Measurements from ENCODE around the gene MRPL50. TPM values are rescaled to one million over a fixed set of nuclear protein-coding genes. Genes with fewer than 3 reads are reported as not detected.
"Not testable (repeated sequence)": the region's sequence is repeated elsewhere in the genome, so short reads cannot be mapped to it uniquely, and the experiment has no call there.

MRPL50 gene
- total RNA-seq, 2 donors from 2014 or later = 9.5 to 16.3 TPM

DNA sequence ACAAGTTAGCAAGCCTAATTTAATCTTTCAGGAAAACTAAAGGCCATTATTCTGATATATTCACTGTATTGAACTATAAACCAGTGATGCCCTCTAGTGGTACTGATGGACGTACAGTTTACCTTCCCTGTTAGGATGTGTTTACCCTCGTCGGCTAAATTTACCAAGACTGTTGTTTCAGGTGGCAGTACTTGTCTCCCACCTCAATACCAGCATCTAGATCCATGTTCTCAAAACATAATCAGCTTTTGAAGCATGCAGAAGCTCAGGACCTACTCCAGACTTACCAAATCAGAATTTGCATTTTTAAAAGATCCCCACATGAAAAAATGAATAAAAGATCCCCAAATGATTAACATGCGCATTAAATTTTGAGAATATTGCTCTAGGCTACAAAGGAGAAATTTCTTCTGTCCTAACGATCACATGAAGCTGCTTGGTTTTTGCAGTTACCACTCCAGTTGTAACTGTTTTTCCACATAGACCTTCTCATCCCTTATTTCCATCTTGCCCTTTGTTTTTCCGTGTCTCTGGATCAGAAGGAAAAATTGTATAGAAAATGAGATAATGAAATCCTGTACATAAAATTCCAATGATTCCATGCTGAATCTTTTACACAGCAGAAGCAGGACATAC is 10.4 kb downstream of the MRPL50 start:
- Histone ChIP-seq H3K27ac (no peak overlapping the region), H3K9me3 (peaks cover 12% of the 10 kb centered on the region), H3K36me3 (peaks cover 6% of the 10 kb centered on the region), H3K27me3 (replicated peaks; ENCODE audit: insufficient read depth) (no peaks in the 10 kb centered on the region), H3K4me1 (ENCODE audit: control insufficient read depth in 1 of 2, low read depth in 2 of 2) (no peaks in the 10 kb centered on the region), H3K4me3 (no peak overlapping the region)
- TF ChIP-seq, protein P1, sequence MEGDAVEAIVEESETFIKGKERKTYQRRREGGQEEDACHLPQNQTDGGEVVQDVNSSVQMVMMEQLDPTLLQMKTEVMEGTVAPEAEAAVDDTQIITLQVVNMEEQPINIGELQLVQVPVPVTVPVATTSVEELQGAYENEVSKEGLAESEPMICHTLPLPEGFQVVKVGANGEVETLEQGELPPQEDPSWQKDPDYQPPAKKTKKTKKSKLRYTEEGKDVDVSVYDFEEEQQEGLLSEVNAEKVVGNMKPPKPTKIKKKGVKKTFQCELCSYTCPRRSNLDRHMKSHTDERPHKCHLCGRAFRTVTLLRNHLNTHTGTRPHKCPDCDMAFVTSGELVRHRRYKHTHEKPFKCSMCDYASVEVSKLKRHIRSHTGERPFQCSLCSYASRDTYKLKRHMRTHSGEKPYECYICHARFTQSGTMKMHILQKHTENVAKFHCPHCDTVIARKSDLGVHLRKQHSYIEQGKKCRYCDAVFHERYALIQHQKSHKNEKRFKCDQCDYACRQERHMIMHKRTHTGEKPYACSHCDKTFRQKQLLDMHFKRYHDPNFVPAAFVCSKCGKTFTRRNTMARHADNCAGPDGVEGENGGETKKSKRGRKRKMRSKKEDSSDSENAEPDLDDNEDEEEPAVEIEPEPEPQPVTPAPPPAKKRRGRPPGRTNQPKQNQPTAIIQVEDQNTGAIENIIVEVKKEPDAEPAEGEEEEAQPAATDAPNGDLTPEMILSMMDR (IDR thresholded peaks at IDR 0.05) = peak; percentile 12
- DNase-seq (ENCODE audit: low spot score) = no peak
- no peak for ATAC-seq (ENCODE audit: insufficient number of reproducible peaks, low FRiP score, low read depth)

DNA sequence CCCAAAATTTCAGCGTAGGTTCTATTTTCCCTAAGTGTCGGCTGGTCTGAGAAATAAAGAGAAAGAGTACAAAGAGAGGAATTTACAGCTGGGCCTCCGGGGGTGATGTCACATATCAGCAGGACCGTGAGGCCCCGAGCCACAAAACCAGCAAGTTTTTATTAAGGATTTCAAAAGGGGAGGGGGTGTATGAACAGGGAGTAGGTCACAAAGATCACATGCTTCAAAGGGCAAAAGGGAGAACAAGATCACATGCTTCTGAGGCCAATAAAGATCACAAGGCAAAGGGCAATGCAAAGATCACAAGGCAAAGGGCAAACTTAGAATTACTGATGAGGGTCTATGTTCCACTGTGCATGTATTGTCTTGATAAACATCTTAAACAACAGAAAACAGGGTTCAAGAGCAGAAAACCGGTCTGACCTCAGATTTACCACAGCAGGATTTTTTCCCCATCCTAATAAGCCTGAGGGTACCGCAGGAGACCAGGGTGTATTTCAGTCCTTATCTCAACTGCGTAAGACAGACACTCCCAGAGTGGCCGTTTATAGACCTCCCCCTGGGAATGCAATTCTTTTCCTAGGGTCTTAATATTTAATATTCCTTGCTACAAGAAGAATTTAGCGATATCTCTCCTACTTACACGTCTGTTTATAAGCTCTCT is 13.4 kb downstream of the MRPL50 start, which contains the start of gene BAAT:
Gene BAAT (minus strand): TSS at position 134 of the 664 bp plus-strand sequence. CDS start 13,602 bp downstream, outside the sequence.
- H3K4me3 ChIP-seq; H3K36me3 ChIP-seq; DNase-seq (ENCODE audit: low spot score); H3K27ac ChIP-seq; ATAC-seq (ENCODE audit: insufficient number of reproducible peaks, low FRiP score, low read depth); H3K27me3 ChIP-seq (replicated peaks; ENCODE audit: insufficient read depth); H3K4me1 ChIP-seq (ENCODE audit: control insufficient read depth in 1 of 2, low read depth in 2 of 2): not testable (repeated sequence)
- peaks cover 12% of the 10 kb centered on the region for H3K9me3 ChIP-seq

DNA sequence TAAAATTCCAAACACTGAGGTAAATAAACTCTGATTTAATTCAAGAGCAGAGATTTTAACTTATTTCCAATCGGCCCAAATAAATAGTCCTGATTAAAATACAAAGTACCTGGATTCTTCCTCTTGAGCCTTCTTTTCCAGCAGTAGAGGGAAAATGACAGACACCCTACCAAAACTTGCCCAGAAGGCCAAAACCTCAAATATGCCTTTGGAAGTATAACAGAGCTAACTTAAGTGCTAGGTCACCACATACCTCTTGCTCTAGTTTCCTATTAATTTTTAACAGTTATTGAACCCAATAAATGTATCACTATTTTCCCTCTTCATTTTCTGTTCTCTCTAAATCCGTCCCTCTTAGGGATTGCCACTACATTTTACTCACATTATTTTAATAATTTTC is 15.1 kb downstream of the MRPL50 start:
- no peak for ATAC-seq (ENCODE audit: insufficient number of reproducible peaks, low FRiP score, low read depth)

DNA sequence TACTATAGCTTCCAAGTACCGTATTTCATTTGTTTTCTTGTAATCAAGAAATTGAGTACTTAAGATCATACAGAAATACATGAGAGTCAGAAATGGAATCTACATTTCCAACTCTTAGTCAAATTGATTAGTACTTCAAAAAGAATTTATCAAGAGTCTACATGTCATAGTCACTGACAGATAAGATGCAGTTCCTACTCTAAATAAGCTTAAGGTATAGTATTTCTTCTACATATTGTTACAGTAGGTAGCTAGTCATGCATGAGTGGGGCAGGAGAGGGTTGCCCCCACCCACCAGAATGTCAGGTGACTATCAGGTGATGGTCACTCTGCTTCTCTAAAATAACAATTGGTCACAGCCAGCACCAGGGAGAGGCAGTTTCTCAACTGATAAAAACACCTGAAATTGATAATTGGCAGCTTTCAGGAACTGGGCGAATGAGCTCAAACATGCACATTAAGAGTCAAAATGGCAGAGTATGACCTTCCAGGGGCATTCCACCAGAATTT is 16.5 kb downstream of the MRPL50 start:
- H3K27ac ChIP-seq = no peak overlapping the region
- H3K4me1 ChIP-seq (ENCODE audit: control insufficient read depth in 1 of 2, low read depth in 2 of 2) = no peaks in the 10 kb centered on the region
- TF ChIP-seq, protein P1 (IDR thresholded peaks at IDR 0.05) = no peak
- no peak for DNase-seq (ENCODE audit: low spot score)
- no peak overlapping the region for H3K4me3 ChIP-seq
- peaks cover 12% of the 10 kb centered on the region for H3K9me3 ChIP-seq
- H3K36me3 ChIP-seq = no peaks in the 10 kb centered on the region
- ATAC-seq (ENCODE audit: insufficient number of reproducible peaks, low FRiP score, low read depth) = no peak
- no peaks in the 10 kb centered on the region for H3K27me3 ChIP-seq (replicated peaks; ENCODE audit: insufficient read depth)

More for the DNA sequence above, 15.1 kb downstream of the MRPL50 start:
- Histone ChIP-seq H3K27ac (no peak overlapping the region), H3K4me3 (no peak overlapping the region), H3K36me3 (no peaks in the 10 kb centered on the region), H3K27me3 (replicated peaks; ENCODE audit: insufficient read depth) (no peaks in the 10 kb centered on the region), H3K4me1 (ENCODE audit: control insufficient read depth in 1 of 2, low read depth in 2 of 2) (no peaks in the 10 kb centered on the region), H3K9me3 (peaks cover 12% of the 10 kb centered on the region)
- DNase-seq (ENCODE audit: low spot score) = no peak
- TF ChIP-seq, protein P1 (IDR thresholded peaks at IDR 0.05) = no peak

DNA sequence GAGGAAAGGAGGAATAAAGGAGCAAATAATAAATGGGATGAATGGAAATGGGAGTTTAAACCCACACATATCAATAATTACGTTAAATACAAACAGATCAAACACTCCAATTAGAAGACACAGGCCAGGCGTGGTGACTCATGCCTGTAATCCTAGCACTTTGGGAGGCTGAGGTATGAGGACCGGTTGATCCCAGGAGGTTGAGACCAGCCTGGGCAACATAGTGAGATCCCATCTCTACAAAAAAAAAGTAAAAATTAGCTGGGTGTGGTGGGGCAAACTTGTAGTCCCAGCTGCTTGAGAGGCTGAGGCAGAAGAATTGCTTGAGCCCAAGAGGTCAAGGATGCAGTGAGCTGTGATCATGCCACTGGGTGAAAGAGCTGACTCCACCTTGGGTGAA is 17.3 kb downstream of the MRPL50 start:
- DNase-seq (ENCODE audit: low spot score) (no peak), ATAC-seq (ENCODE audit: insufficient number of reproducible peaks, low FRiP score, low read depth) (no peak)
- Histone ChIP-seq H3K27me3 (replicated peaks; ENCODE audit: insufficient read depth) (no peaks in the 10 kb centered on the region), H3K4me3 (no peak overlapping the region), H3K27ac (no peak overlapping the region), H3K9me3 (peaks cover 12% of the 10 kb centered on the region), H3K36me3 (no peaks in the 10 kb centered on the region), H3K4me1 (ENCODE audit: control insufficient read depth in 1 of 2, low read depth in 2 of 2) (no peaks in the 10 kb centered on the region)
- TF ChIP-seq, protein P1 (IDR thresholded peaks at IDR 0.05) = no peak
